GM19193 (cell line): Measurements from ENCODE around the gene GAMT.
A peak's percentile ranks its signal among the peaks of the same experiment; 100 is the strongest.

Source experiments
- POLR2A ChIP-seq: IDR thresholded peaks from 4 replicates; pipeline ENCODE4 v1.6.1; 2011; ENCODE audit not compliant: insufficient read depth, insufficient read length; ENCODE audit errors: extremely low read depth

GAMT gene

GRCh38 chr19:1411255-1412191, 10.2 kb upstream of the GAMT start:
- TF ChIP-seq POLR2A: no peak

GRCh38 chr19:1410789-1411188, 9.4 kb upstream of the GAMT start:
- no peak for TF ChIP-seq POLR2A

GRCh38 chr19:1410136-1410786, 8.9 kb upstream of the GAMT start:
- TF ChIP-seq POLR2A: no peak

GRCh38 chr19:1409204-1410005, 8.1 kb upstream of the GAMT start:
- no peak for TF ChIP-seq POLR2A

- no peak for TF ChIP-seq POLR2A
Measured at GRCh38 chr19:1408300-1409203, 7.2 kb upstream of the GAMT start.

GRCh38 chr19:1407528-1408299, 6.4 kb upstream of the GAMT start, which contains the start of gene DAZAP1:
Gene DAZAP1, plus strand, starts transcription at chr19:1407586. Its CDS starts 188 bp downstream, at chr19:1407774.
- no peak for TF ChIP-seq POLR2A

- TF ChIP-seq POLR2A: peak; percentile 73
Measured at GRCh38 chr19:1406774-1407527, 5.6 kb upstream of the GAMT start.

GRCh38 chr19:1402411-1403070, 1.2 kb upstream of the GAMT start:
- TF ChIP-seq POLR2A: no peak

- no peak for TF ChIP-seq POLR2A
Measured at GRCh38 chr19:1401889-1402217, 511 bp upstream of the GAMT start.

GRCh38 chr19:1400281-1401137, 833 bp downstream of the GAMT start:
- TF ChIP-seq POLR2A: no peak

GRCh38 chr19:1399745-1400144, 1.6 kb downstream of the GAMT start:
- no peak for TF ChIP-seq POLR2A
